H1 (cell line): ENCODE data around the gene PHC2. TPM values are rescaled to one million over a fixed set of nuclear protein-coding genes. Genes with fewer than 3 reads are reported as not detected.

Experiments used
- CTCF ChIA-PET: fragments of 300-600 bp; sonication (Branson Sonifier 250); formaldehyde crosslinking; loops from one replicate; lab custom pipeline; 2021; ENCODE audit not compliant: partially characterized antibody; lab: Charles Lee
- POLR2A ChIA-PET: fragments of 300-600 bp; sonication (Branson Sonifier 250); formaldehyde crosslinking; loops from one replicate; lab custom pipeline; 2021; ENCODE audit warnings: inconsistent platforms; ENCODE audit not compliant: partially characterized antibody; lab: Charles Lee
- DNase-seq, 2 experiments: peaks; one replicate each; pipeline versions ENCODE4 v3.0.0 to v3.0.0-alpha.2; 2010 to 2022; ENCODE audit warnings: low spot score in 2 of 2, low read depth in 1 of 2, mixed read lengths in 1 of 2
- FAIRE-seq: peaks from 2 replicates; lab custom pipeline; 2011; peaks lifted over from hg19 to GRCh38; lab: Jason Lieb, UNC
- H2AFZ ChIP-seq: 2 replicates; pipeline ENCODE4 v1.8.1; 2012; ENCODE audit warnings: low read length, inconsistent platforms
- H2AK5ac ChIP-seq: 2 replicates; pipeline ENCODE4 v1.6.1; 2013; ENCODE audit warnings: low read depth, low read length
- H2BK120ac ChIP-seq: replicated peaks from 2 replicates; pipeline ENCODE3; 2013; ENCODE audit warnings: low read depth, low read length, inconsistent platforms
- H2BK12ac ChIP-seq: 2 replicates; pipeline ENCODE4 v1.6.1; 2013; ENCODE audit warnings: low read depth, low read length
- H2BK15ac ChIP-seq: 2 replicates; pipeline ENCODE4 v1.6.1; 2013; ENCODE audit warnings: low read length
- H2BK20ac ChIP-seq: 2 replicates; pipeline ENCODE4 v1.6.1; 2013; ENCODE audit warnings: low read length
- H2BK5ac ChIP-seq: 2 replicates; pipeline ENCODE4 v1.6.1; 2013; ENCODE audit warnings: low read depth, low read length
- H3K14ac ChIP-seq: 2 replicates; pipeline ENCODE4 v1.6.1; 2013; ENCODE audit warnings: inconsistent platforms; ENCODE audit not compliant: insufficient read length
- H3K18ac ChIP-seq: 2 replicates; pipeline ENCODE4 v1.6.1; 2013; ENCODE audit warnings: low read length; ENCODE audit errors: extremely low read depth
- H3K23ac ChIP-seq: 2 replicates; pipeline ENCODE4 v1.6.1; 2013; ENCODE audit warnings: inconsistent platforms; ENCODE audit not compliant: insufficient read length
- H3K23me2 ChIP-seq: 2 replicates; pipeline ENCODE4 v1.6.1; 2013; ENCODE audit warnings: low read depth, low read length
- H3K27ac ChIP-seq: 2 replicates; pipeline ENCODE4 v1.6.1; 2011; ENCODE audit warnings: low read depth, low read length, inconsistent platforms
- H3K27me3 ChIP-seq, 4 experiments: replicated peaks in 1 of 4; 1 replicate in 1 of 4; 2 replicates in 3 of 4; pipeline versions ENCODE4 v1.6.1 to v1.8.1; 2011 to 2013; ENCODE audit warnings: low read length in 3 of 4, mild to moderate bottlenecking in 3 of 4, inconsistent platforms in 2 of 4, mixed read lengths in 2 of 4, moderate library complexity in 1 of 4; ENCODE audit not compliant: control insufficient read depth in 3 of 4, insufficient read depth in 3 of 4; ENCODE audit errors: extremely low read depth in 1 of 4
- H3K36me3 ChIP-seq, 4 experiments: 2 replicates each; pipeline versions ENCODE4 v1.6.1 to v1.8.1; 2011 to 2013; ENCODE audit warnings: mild to moderate bottlenecking in 4 of 4, low read length in 3 of 4, moderate library complexity in 2 of 4, control low read depth in 1 of 4, inconsistent platforms in 1 of 4; ENCODE audit not compliant: insufficient read depth in 4 of 4, control insufficient read depth in 2 of 4
- H3K4ac ChIP-seq: replicated peaks from 2 replicates; pipeline ENCODE3; 2013; ENCODE audit warnings: low read length, low read depth, mixed read lengths, inconsistent platforms; ENCODE audit not compliant: insufficient read length
- H3K4me1 ChIP-seq, 4 experiments: replicated peaks in 1 of 4; 1 replicate in 1 of 4; 2 replicates in 3 of 4; pipeline versions ENCODE4 v1.6.1 to v1.8.1; 2011 to 2013; ENCODE audit warnings: low read length in 3 of 4, inconsistent platforms in 2 of 4, mixed read lengths in 1 of 4; ENCODE audit not compliant: insufficient read depth in 4 of 4, control insufficient read depth in 3 of 4
- H3K4me2 ChIP-seq, 2 experiments: 2 replicates each; pipeline versions ENCODE4 v1.6.1 to v1.8.1; 2011 to 2013; ENCODE audit warnings: low read depth in 2 of 2, low read length in 2 of 2, control low read depth in 1 of 2, inconsistent platforms in 1 of 2, mild to moderate bottlenecking in 1 of 2; ENCODE audit not compliant: insufficient read depth in 1 of 2
- H3K4me3 ChIP-seq, 4 experiments: fragments of 200-600, 300-600 bp in 1 of 4; sonication (generic), shearing (Covaris generic), sonication (Bioruptor Twin) in 1 of 4; 2 replicates each; pipeline versions ENCODE4 v1.5.1 to v1.8.1; 2011 to 2016; ENCODE audit warnings: low read length in 4 of 4, low read depth in 3 of 4, control low read depth in 2 of 4, inconsistent platforms in 2 of 4, mild to moderate bottlenecking in 2 of 4, mixed read lengths in 1 of 4, moderate library complexity in 1 of 4; ENCODE audit not compliant: insufficient read depth in 2 of 4; ENCODE audit errors: extremely low read depth in 1 of 4
- H3K56ac ChIP-seq: replicated peaks from 2 replicates; pipeline ENCODE3; 2013; ENCODE audit warnings: low read depth, mild to moderate bottlenecking, mixed read lengths, low read length, inconsistent platforms; ENCODE audit not compliant: insufficient read length
- H3K79me1 ChIP-seq: 2 replicates; pipeline ENCODE4 v1.6.1; 2013; ENCODE audit warnings: low read depth, low read length, control low read depth
- H3K79me2 ChIP-seq, 2 experiments: 2 replicates each; pipeline versions ENCODE4 v1.6.1 to v1.8.1; 2012 to 2013; ENCODE audit warnings: low read length in 2 of 2, mild to moderate bottlenecking in 2 of 2, inconsistent platforms in 1 of 2; ENCODE audit not compliant: insufficient read depth in 2 of 2, control insufficient read depth in 1 of 2
- H3K9ac ChIP-seq, 4 experiments: replicated peaks in 1 of 4; 1 replicate in 1 of 4; 2 replicates in 3 of 4; pipeline versions ENCODE4 v1.6.1 to v1.8.1; 2011 to 2013; ENCODE audit warnings: low read depth in 3 of 4, low read length in 3 of 4, control low read depth in 2 of 4, mild to moderate bottlenecking in 2 of 4, moderate library complexity in 2 of 4, inconsistent platforms in 1 of 4; ENCODE audit errors: extremely low read depth in 1 of 4
- H3K9me3 ChIP-seq, 2 experiments: 2 replicates each; pipeline versions ENCODE4 v1.6.1 to v1.8.1; 2012 to 2013; ENCODE audit warnings: mild to moderate bottlenecking in 2 of 2, moderate library complexity in 2 of 2, control low read depth in 1 of 2, inconsistent platforms in 1 of 2, low read depth in 1 of 2, low read length in 1 of 2, mixed read lengths in 1 of 2; ENCODE audit not compliant: insufficient read depth in 2 of 2
- H4K20me1 ChIP-seq, 2 experiments: replicated peaks in 1 of 2; 2 replicates each; pipeline versions ENCODE3 to v1.8.1; 2011 to 2013; ENCODE audit warnings: inconsistent platforms in 2 of 2, low read length in 2 of 2, mild to moderate bottlenecking in 1 of 2; ENCODE audit not compliant: insufficient read depth in 2 of 2, control insufficient read depth in 1 of 2
- H4K5ac ChIP-seq: 2 replicates; pipeline ENCODE4 v1.6.1; 2013; ENCODE audit warnings: low read length, low read depth, mixed read lengths, inconsistent platforms; ENCODE audit not compliant: insufficient read length
- H4K8ac ChIP-seq: 2 replicates; pipeline ENCODE4 v1.8.0; 2013; ENCODE audit warnings: mild to moderate bottlenecking, moderate library complexity, low read length, inconsistent platforms; ENCODE audit not compliant: insufficient read depth; ENCODE audit errors: extremely low read depth
- H4K91ac ChIP-seq: replicated peaks from 2 replicates; pipeline ENCODE3; 2013; ENCODE audit warnings: low read length, mixed read lengths, inconsistent platforms; ENCODE audit not compliant: insufficient read length
- CBX5 ChIP-seq: fragments of 300-800, 300-1000 bp; sonication (generic); IDR thresholded peaks from 2 replicates; pipeline ENCODE4 v1.7.1; 2016; ENCODE audit warnings: antibody characterized with exemption, low read length, low read depth
- EZH2 ChIP-seq: fragments of 200-600 bp; sonication (generic); IDR thresholded peaks from 2 replicates; pipeline ENCODE4 v1.7.1; 2012; ENCODE audit warnings: low read depth, mild to moderate bottlenecking, moderate library complexity, low read length, inconsistent platforms; ENCODE audit not compliant: severe bottlenecking
- KDM4A ChIP-seq: IDR thresholded peaks from one replicate; pipeline ENCODE4 v1.7.1; 2012; ENCODE audit warnings: low read depth, mild to moderate bottlenecking, moderate library complexity, low read length, inconsistent platforms; ENCODE audit not compliant: severe bottlenecking
- PHF8 ChIP-seq: fragments of 200-600 bp; sonication (generic); conservative IDR thresholded peaks from 2 replicates; pipeline ENCODE4 v1.7.1; 2012; ENCODE audit warnings: low read depth, mild to moderate bottlenecking, inconsistent platforms, low read length, moderate library complexity
- RFX5 ChIP-seq: IDR thresholded peaks from 2 replicates; pipeline ENCODE4 v1.6.1; 2011; ENCODE audit warnings: low read depth, low read length, improper control_type of control experiment, borderline replicate concordance
- RNF2 ChIP-seq: fragments of 200-900, 300-1000 bp; sonication (generic); IDR thresholded peaks from 2 replicates; pipeline ENCODE4 v1.7.1; 2016; ENCODE audit warnings: borderline replicate concordance, low read depth, mild to moderate bottlenecking, antibody characterized with exemption, low read length; ENCODE audit not compliant: poor library complexity, severe bottlenecking; ENCODE audit errors: missing control alignments
- WGBS, 2 experiments: shearing (Covaris generic) in 1 of 2; methylation state at CpG; one replicate each; pipeline versions ENCODE4 v1.1.6 to v1.1.7; 2013 to 2015; ENCODE audit warnings: low lambda C conversion rate in 2 of 2, mixed read lengths in 2 of 2, inconsistent platforms in 1 of 2, low coverage in 1 of 2, missing lambda C conversion rate in 1 of 2; ENCODE audit not compliant: insufficient replicate concordance in 2 of 2, insufficient coverage in 1 of 2, insufficient read length in 1 of 2; ENCODE audit errors: extremely low coverage in 1 of 2, missing lambda C conversion rate in 1 of 2; 5-methylcytosine and 5-hydroxymethylcytosine counted together
- polyA plus RNA-seq, 7 experiments: library from polyadenylated mRNA; depleted of rRNA in 3 of 7; stranded (reverse) in 5 of 7; unstranded in 2 of 7; fragments of >200 nt in 5 of 7; fragments of 200-250 nt in 2 of 7; gene quantifications; 1 replicate in 5 of 7; 2 replicates in 1 of 7; 4 replicates in 1 of 7; pipeline versions ENCODE4 v1.2.1 to v1.2.3, GENCODE V29; 2011 to 2013; ENCODE audit warnings: missing spikeins in 2 of 7, mixed read lengths in 2 of 7
- total RNA-seq: library from RNA; stranded (reverse); fragmentation: NEBNext Ultra II Directional; extraction: Animal tissue kit (Norgen Biotek cat#: 25700); gene quantifications from 2 replicates; pipeline ENCODE4 v1.2.1, GENCODE V29; 2021

PHC2 gene
- total and polyA plus RNA-seq, 2 of the 8 experiments (the other 6 are each of a cell fraction or from before 2014, with no cell fraction given) = 5.6 to 14.2 TPM

- FAIRE-seq = no peak
- POLR2A ChIA-PET = interaction anchor here (0.6 to 1.7 kb wide), 4 partner anchors 8 to 983 kb away, joined by 3 to 5 read pairs (median 5); no protein-coding TSS in a partner anchor
- H3K27ac ChIP-seq = no peak overlapping the region
Measured at GRCh38 chr1:33350611-33351280, 80.1 kb downstream of the PHC2 start.

More at GRCh38 chr1:33350611-33351280, 80.1 kb downstream of the PHC2 start:
- Histone ChIP-seq H3K14ac (no peak overlapping the region), H3K4ac (no peak overlapping the region), H3K4me2 (peak overlapping the region; percentile 69 to 100), H3K79me2 (no peaks in the 10 kb centered on the region), H3K4me1 (peaks cover 4 to 25% (median 12%) of the 10 kb centered on the region in 4 experiments), H3K23me2 (peaks cover 10% of the 10 kb centered on the region), H2AK5ac (no peak overlapping the region), H4K8ac (no peak overlapping the region), H4K20me1 (peaks cover 5 to 22% of the 10 kb centered on the region in 2 experiments), H4K5ac (no peak overlapping the region), H2BK12ac (no peak overlapping the region), H2BK120ac (no peak overlapping the region), H3K56ac (no peak overlapping the region), H3K9me3 (no peaks in the 10 kb centered on the region), H4K91ac (no peak overlapping the region), H2BK15ac (no peak overlapping the region), H3K4me3 (peak overlapping the region; percentile 27 to 68 (median 50); a peak in 7 of 8 replicates), H3K23ac (no peak overlapping the region), H2AFZ (0 out of 2 replicates have a peak overlapping the region, but pooled peaks have one; percentile 34), H3K9ac (no peak overlapping the region), H2BK5ac (no peak overlapping the region), H3K79me1 (no peaks in the 10 kb centered on the region), H3K18ac (no peak overlapping the region), H3K27me3 (peaks cover 50 to 94% (median 82%) of the 10 kb centered on the region in 4 experiments), H3K36me3 (no peaks in the 10 kb centered on the region), H2BK20ac (no peak overlapping the region)
- CTCF ChIA-PET = interaction anchor here (0.8 to 2.2 kb wide), 10 partner anchors 9 to 417 kb away, joined by 3 to 10 read pairs (median 3); partner anchors contain the start of gene A3GALT2
- DNase-seq = no peak
- TF ChIP-seq PHF8 (no peak), CBX5 (no peak), KDM4A (no peak), RFX5 (no peak), EZH2 (peak; percentile 31), RNF2 (peak; percentile 69)
- 51 to 100% methylated on average over 1 to 6 of the region's 6 CpGs for WGBS, 2 experiments
